Suprapubic skin (tissue), 4 donors: Measurements from ENCODE around the gene SETD7. TPM values are rescaled to one million over a fixed set of nuclear protein-coding genes. Genes with fewer than 3 reads are reported as not detected.

Source experiments
- DNase-seq, 2 donors: peaks; one replicate each; pipeline ENCODE4 v3.0.0-alpha.2; 2019; ENCODE audit warnings: low spot score in 2 of 2
- H3K27ac ChIP-seq: fragments of 200-600 bp; sonication (generic); one replicate; pipeline ENCODE4 v1.5.1; 2019
- H3K27me3 ChIP-seq: fragments of 200-600 bp; sonication (generic); one replicate; pipeline ENCODE4 v1.5.1; 2019
- H3K36me3 ChIP-seq: fragments of 200-600 bp; sonication (generic); one replicate; pipeline ENCODE4 v1.5.1; 2019
- H3K4me1 ChIP-seq: fragments of 200-600 bp; sonication (generic); one replicate; pipeline ENCODE4 v1.5.1; 2019
- H3K4me3 ChIP-seq: fragments of 200-600 bp; sonication (generic); one replicate; pipeline ENCODE4 v1.5.1; 2019; ENCODE audit warnings: mild to moderate bottlenecking
- H3K9me3 ChIP-seq: fragments of 200-600 bp; sonication (generic); one replicate; pipeline ENCODE4 v1.5.1; 2019
- CTCF ChIP-seq, 2 donors: fragments of 200-600 bp in 1 of 2; fragments of 450-650 bp in 1 of 2; sonication (generic) in 1 of 2; IDR thresholded peaks; one replicate each; pipeline ENCODE4 v1.5.1; 2016 to 2019; ENCODE audit warnings: antibody characterized with exemption in 2 of 2, mild to moderate bottlenecking in 1 of 2, moderate library complexity in 1 of 2
- EP300 ChIP-seq: sonication (generic); formaldehyde crosslinking; IDR thresholded peaks from one replicate; pipeline ENCODE4 v1.6.1; 2017; ENCODE audit warnings: antibody characterized with exemption
- POLR2A ChIP-seq, 2 donors: fragments of 450-650 bp; IDR thresholded peaks; one replicate each; pipeline ENCODE4 v1.6.1; 2017; ENCODE audit warnings: antibody characterized with exemption in 2 of 2, mild to moderate bottlenecking in 2 of 2, moderate library complexity in 2 of 2
- POLR2AphosphoS5 ChIP-seq, 3 donors: sonication (generic); formaldehyde crosslinking; IDR thresholded peaks; one replicate each; pipeline ENCODE4 v1.6.1; 2017; ENCODE audit warnings: antibody characterized with exemption in 3 of 3
- WGBS: methylation state at CpG from one replicate; pipeline ENCODE4 v1.1.5; 2018; 5-methylcytosine and 5-hydroxymethylcytosine counted together
- total RNA-seq, 4 donors: library from RNA; depleted of rRNA; stranded (reverse); fragments of >200 nt; gene quantifications; one replicate each; pipeline ENCODE4 v1.1.0, GENCODE V29; 2016

Gene SETD7
- total RNA-seq, 4 donors from 2014 or later: 41.8 to 46.6 (median 43.9) TPM

- H3K9me3 ChIP-seq: no peaks in the 10 kb centered on the region
- H3K27me3 ChIP-seq: no peaks in the 10 kb centered on the region
- WGBS: 86% methylated on average over 6 of the region's 6 CpGs
- no peak overlapping the region for H3K4me3 ChIP-seq
- peaks cover 18% of the 10 kb centered on the region for H3K4me1 ChIP-seq
- DNase-seq: no peak
- no peak overlapping the region for H3K27ac ChIP-seq
- TF ChIP-seq POLR2A (IDR thresholded peaks at IDR 0.05) (no peak), POLR2AphosphoS5 (IDR thresholded peaks at IDR 0.05) (no peak), CTCF (IDR thresholded peaks at IDR 0.05) (no peak), EP300 (no peak)
- no peaks in the 10 kb centered on the region for H3K36me3 ChIP-seq
These were observed 43.8 kb upstream of the SETD7 start for GRCh38 chr4:139599594-139600374.

GRCh38 chr4:139599076-139599475 lies 43.1 kb upstream of the SETD7 start:
- H3K27me3 ChIP-seq: no peaks in the 10 kb centered on the region
- no peak overlapping the region for H3K27ac ChIP-seq
- H3K4me1 ChIP-seq: peaks cover 18% of the 10 kb centered on the region
- DNase-seq: no peak
- H3K9me3 ChIP-seq: no peaks in the 10 kb centered on the region
- WGBS: 94% methylated on average over 3 of the region's 3 CpGs
- no peak for TF ChIP-seq CTCF (IDR thresholded peaks at IDR 0.05)
- TF ChIP-seq POLR2A (IDR thresholded peaks at IDR 0.05): no peak
- no peak for TF ChIP-seq EP300
- no peak for TF ChIP-seq POLR2AphosphoS5 (IDR thresholded peaks at IDR 0.05)
- H3K36me3 ChIP-seq: no peaks in the 10 kb centered on the region
- H3K4me3 ChIP-seq: no peak overlapping the region

- Histone ChIP-seq H3K27ac (peak overlapping the region; percentile 63), H3K4me3 (no peak overlapping the region), H3K27me3 (no peaks in the 10 kb centered on the region), H3K4me1 (peaks cover 18% of the 10 kb centered on the region), H3K9me3 (no peaks in the 10 kb centered on the region), H3K36me3 (no peaks in the 10 kb centered on the region)
- TF ChIP-seq EP300 (no peak), POLR2AphosphoS5 (IDR thresholded peaks at IDR 0.05) (no peak), POLR2A (IDR thresholded peaks at IDR 0.05) (no peak), CTCF (IDR thresholded peaks at IDR 0.05) (no peak)
- 68% methylated on average over 4 of the region's 4 CpGs for WGBS
- no peak for DNase-seq
These were observed 40.8 kb upstream of the SETD7 start for GRCh38 chr4:139596684-139597279.

- Histone ChIP-seq H3K27me3 (no peaks in the 10 kb centered on the region), H3K27ac (peak overlapping the region; percentile 63), H3K9me3 (no peaks in the 10 kb centered on the region), H3K36me3 (no peaks in the 10 kb centered on the region), H3K4me3 (no peak overlapping the region), H3K4me1 (peaks cover 18% of the 10 kb centered on the region)
- 33% methylated on average over 3 of the region's 3 CpGs for WGBS
- TF ChIP-seq EP300: no peak
- TF ChIP-seq CTCF (IDR thresholded peaks at IDR 0.05): no peak
- no peak for TF ChIP-seq POLR2AphosphoS5 (IDR thresholded peaks at IDR 0.05)
- no peak for TF ChIP-seq POLR2A (IDR thresholded peaks at IDR 0.05)
- DNase-seq: peak; percentile 80
These were observed 40.1 kb upstream of the SETD7 start for GRCh38 chr4:139596034-139596683.
